ENCODE results near the gene ATP2B3. TPM values are rescaled to one million over a fixed set of nuclear protein-coding genes. Genes with fewer than 3 reads are reported as not detected.

The ATP2B3 gene
- total and polyA plus RNA-seq, 2 experiments from 2014 or later, result 0.17 TPM; not detected in 1

GRCh38 chrX:153485396-153486080, 31.9 kb upstream of the ATP2B3 start:
- ATAC-seq, result no peak
- no peaks in the 10 kb centered on the region for H3K36me3 Mint-ChIP-seq (ENCODE audit: low read depth)

More at GRCh38 chrX:153485396-153486080, 31.9 kb upstream of the ATP2B3 start:
- TF ChIP-seq POLR2AphosphoS5 (IDR thresholded peaks at IDR 0.05; ENCODE audit: low read depth) (no peak), NANOG (IDR thresholded peaks at IDR 0.05; ENCODE audit: borderline replicate concordance) (no peak), ZNF462 (CRISPR knock-in tag; IDR thresholded peaks at IDR 0.05) (no peak), EZH2phosphoT487 (IDR thresholded peaks at IDR 0.05; ENCODE audit: unreplicated experiment) (no peak), ZNF114 (CRISPR knock-in tag; IDR thresholded peaks at IDR 0.05) (no peak)
- Mint-ChIP-seq H3K9me3 (no peaks in the 10 kb centered on the region), H3K27ac (no peak overlapping the region), H3K4me3 (no peak overlapping the region), H3K27me3 (ENCODE audit: insufficient read depth, low read depth, poor library complexity) (peaks cover 2% of the 10 kb centered on the region), H3K4me1 (no peaks in the 10 kb centered on the region)
- H3K27me3 ChIP-seq (ENCODE audit: insufficient read depth), result no peaks in the 10 kb centered on the region
- DNase-seq (ENCODE audit: low spot score), result no peak
- H3K4me3 ChIP-seq, result no peak overlapping the region
- no peak overlapping the region for H3K27ac ChIP-seq (ENCODE audit: low read depth)
- H3K9me2 ChIP-seq (ENCODE audit: insufficient read depth), result no peaks in the 10 kb centered on the region
- H3K4me2 ChIP-seq, result no peak overlapping the region
- H3K79me2 ChIP-seq (replicated peaks; ENCODE audit: insufficient read depth), result no peaks in the 10 kb centered on the region
- no peaks in the 10 kb centered on the region for H3K4me1 ChIP-seq (ENCODE audit: insufficient read depth)
- no peaks in the 10 kb centered on the region for H4K20me1 ChIP-seq (replicated peaks; ENCODE audit: insufficient read depth)
- no peak overlapping the region for H2AFZ ChIP-seq
- no peaks in the 10 kb centered on the region for H3F3A ChIP-seq (replicated peaks; ENCODE audit: low read depth)
- H3K36me3 ChIP-seq (ENCODE audit: insufficient read depth), result no peaks in the 10 kb centered on the region

Data from GM23338 (cell line).